Measurements from ENCODE around the gene CAVIN4. TPM values are rescaled to one million over a fixed set of nuclear protein-coding genes. Genes with fewer than 3 reads are reported as not detected.

Gene CAVIN4
- total and polyA plus RNA-seq, 2 donors (not counting 1 experiment from before 2014, with no cell fraction given), result 0.07 to 0.17 TPM

DNA sequence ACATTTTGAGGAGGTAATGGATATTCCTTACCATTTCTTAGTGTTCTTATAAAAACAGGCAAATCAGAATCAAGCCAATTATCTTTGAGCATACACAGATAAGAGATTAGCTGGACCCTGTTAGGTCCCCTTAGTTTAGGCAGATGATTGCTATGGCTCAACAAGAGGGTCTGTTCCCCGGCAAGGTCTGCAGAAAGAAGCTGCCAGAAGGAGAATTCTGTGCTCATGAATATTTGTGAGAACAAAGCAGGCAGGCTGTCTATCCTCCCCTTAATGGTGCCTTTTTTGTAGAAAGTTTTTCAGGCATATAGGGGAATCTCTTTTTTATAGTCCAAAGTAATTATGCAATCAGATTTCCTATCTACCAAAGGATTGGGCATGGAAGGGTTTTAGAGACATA, 27.5 kb downstream of the CAVIN4 start:
- no CpG with 5 or more reads among the region's 1 CpG for WGBS (ENCODE audit: insufficient coverage)
- Mint-ChIP-seq H3K27me3 (no peaks in the 10 kb centered on the region), H3K9me3 (ENCODE audit: insufficient read depth) (no peaks in the 10 kb centered on the region), H3K4me1 (no peaks in the 10 kb centered on the region), H3K4me3 (no peak overlapping the region), H3K27ac (no peak overlapping the region)
- H3K27me3 ChIP-seq (replicated peaks in 1 of 4; ENCODE audit: control extremely low read depth in 1 of 4, control insufficient read depth in 3 of 4, insufficient read depth in 4 of 4, low read length in 3 of 4), result peaks cover 0 to 12% (median 9%) of the 10 kb centered on the region in 4 experiments
- H2AFZ ChIP-seq (ENCODE audit: insufficient read depth, low read depth, low read length, poor library complexity, severe bottlenecking), result no peak overlapping the region
- intact Hi-C loops (cut with micrococcal nuclease), result no loop called here
- no peaks in the 10 kb centered on the region for H4K20me1 ChIP-seq (ENCODE audit: control insufficient read depth, insufficient read depth, low read length, poor library complexity, severe bottlenecking)
- no peak overlapping the region for H3K9ac ChIP-seq (ENCODE audit: low read length)
- H3K4me1 ChIP-seq (ENCODE audit: control insufficient read depth in 2 of 2, insufficient read depth in 2 of 2, low read length in 2 of 2), result no peaks in the 10 kb centered on the region
- ATAC-seq (ENCODE audit: low read depth) (no peak), DNase-seq (no peak)
- CTCF ChIA-PET, result no interaction called here
- H3K27ac ChIP-seq (ENCODE audit: low read length in 2 of 2), result no peak overlapping the region
- no peaks in the 10 kb centered on the region for H3K36me3 ChIP-seq (replicated peaks in 1 of 2; ENCODE audit: control extremely low read depth in 1 of 2, control insufficient read depth in 1 of 2, extremely low read depth in 1 of 2, insufficient read depth in 2 of 2, low read length in 1 of 2)
- POLR2A ChIA-PET, result no interaction called here
- TF ChIP-seq CTCF (IDR thresholded peaks at IDR 0.05) (no peak), EZH2 (IDR thresholded peaks at IDR 0.05; ENCODE audit: borderline replicate concordance, insufficient read depth, low read depth, low read length, poor library complexity, severe bottlenecking) (no peak)
- no peak overlapping the region for H3K4me3 ChIP-seq (ENCODE audit: control extremely low read depth in 1 of 5, extremely low read depth in 1 of 5, insufficient read depth in 1 of 5, low read depth in 2 of 5, low read length in 4 of 5)
- H3K79me2 ChIP-seq (ENCODE audit: control insufficient read depth, insufficient read depth, low read length), result no peaks in the 10 kb centered on the region
- peaks cover 0 to 2% (median 0%) of the 10 kb centered on the region in 3 donors for H3K9me3 ChIP-seq (ENCODE audit: control extremely low read depth in 1 of 3, control insufficient read depth in 2 of 3, insufficient read depth in 1 of 3, low read length in 2 of 3)
- H3K4me2 ChIP-seq (replicated peaks; ENCODE audit: low read depth, low read length, poor library complexity, severe bottlenecking), result no peak overlapping the region

GRCh38 chr9:100619194-100619593, 41.3 kb downstream of the CAVIN4 start:
- POLR2A ChIA-PET, result no interaction called here
- no peak overlapping the region for H3K4me2 ChIP-seq (replicated peaks; ENCODE audit: low read depth, low read length, poor library complexity, severe bottlenecking)
- no peak for ATAC-seq (ENCODE audit: low read depth)
- no peak for TF ChIP-seq EZH2 (IDR thresholded peaks at IDR 0.05; ENCODE audit: borderline replicate concordance, insufficient read depth, low read depth, low read length, poor library complexity, severe bottlenecking)
- no peak for TF ChIP-seq CTCF (IDR thresholded peaks at IDR 0.05)
- H3K9me3 ChIP-seq (ENCODE audit: control extremely low read depth in 1 of 3, control insufficient read depth in 2 of 3, insufficient read depth in 1 of 3, low read length in 2 of 3), result peaks cover 0 to 8% (median 4%) of the 10 kb centered on the region in 3 donors
- no peak overlapping the region for H3K4me3 ChIP-seq (ENCODE audit: control extremely low read depth in 1 of 5, extremely low read depth in 1 of 5, insufficient read depth in 1 of 5, low read depth in 2 of 5, low read length in 4 of 5)
- H3K4me1 Mint-ChIP-seq, result no peaks in the 10 kb centered on the region
- H2AFZ ChIP-seq (ENCODE audit: insufficient read depth, low read depth, low read length, poor library complexity, severe bottlenecking), result no peak overlapping the region
- H3K36me3 ChIP-seq (replicated peaks in 1 of 2; ENCODE audit: control extremely low read depth in 1 of 2, control insufficient read depth in 1 of 2, extremely low read depth in 1 of 2, insufficient read depth in 2 of 2, low read length in 1 of 2), result no peaks in the 10 kb centered on the region
- intact Hi-C loops (cut with micrococcal nuclease), result no loop called here
- H3K27ac ChIP-seq (ENCODE audit: low read length in 2 of 2), result no peak overlapping the region
- H3K4me1 ChIP-seq (ENCODE audit: control insufficient read depth in 2 of 2, insufficient read depth in 2 of 2, low read length in 2 of 2), result no peaks in the 10 kb centered on the region
- no peak overlapping the region for H3K4me3 Mint-ChIP-seq
- no peaks in the 10 kb centered on the region for H4K20me1 ChIP-seq (ENCODE audit: control insufficient read depth, insufficient read depth, low read length, poor library complexity, severe bottlenecking)
- peaks cover 7% of the 10 kb centered on the region for H3K9me3 Mint-ChIP-seq (ENCODE audit: insufficient read depth)
- H3K27ac Mint-ChIP-seq, result no peak overlapping the region
- H3K9ac ChIP-seq (ENCODE audit: low read length), result no peak overlapping the region
- peaks cover 9% of the 10 kb centered on the region for H3K27me3 Mint-ChIP-seq
- CTCF ChIA-PET, result no interaction called here
- no peaks in the 10 kb centered on the region for H3K79me2 ChIP-seq (ENCODE audit: control insufficient read depth, insufficient read depth, low read length)
- no peaks in the 10 kb centered on the region for H3K27me3 ChIP-seq (replicated peaks in 1 of 4; ENCODE audit: control extremely low read depth in 1 of 4, control insufficient read depth in 3 of 4, insufficient read depth in 4 of 4, low read length in 3 of 4)
- no peak for DNase-seq
- WGBS (ENCODE audit: insufficient coverage), result 88% methylated on average over 5 of the region's 5 CpGs
